ENCODE results near the gene MYO5B. TPM values are rescaled to one million over a fixed set of nuclear protein-coding genes. Genes with fewer than 3 reads are reported as not detected.

Gene MYO5B
- total and polyA plus RNA-seq, 10 of the 15 experiments (the other 5 are each of a cell fraction or from before 2014, with no cell fraction given) = 2.5 to 4.5 (median 3.3) TPM

- ChIA-PET SMC1A (ENCODE audit: uncharacterized antibody, unreplicated experiment) (no interaction called here), RAD21 (ENCODE audit: unreplicated experiment) (no interaction called here)
Observed at GRCh38 chr18:49971462-49971861, 223.5 kb downstream of the MYO5B start.

GRCh38 chr18:49970319-49970718 lies 224.6 kb downstream of the MYO5B start:
- POLR2A ChIA-PET = interaction anchor here (0.9 kb wide), 1 partner anchor 14 kb away, joined by 3 read pairs; no protein-coding TSS in a partner anchor
- H3K4me2 ChIP-seq (ENCODE audit: control insufficient read depth, insufficient read depth) = no peak overlapping the region
- peaks cover 3% of the 10 kb centered on the region; the same call in 1 of the 2 replicates for H4K20me1 ChIP-seq (ENCODE audit: control insufficient read depth, insufficient read depth)
- no TSS peak for BruUV-seq (replicated peaks)
- DNase-seq (ENCODE audit: low read depth, low spot score) = no peak
- H3K9ac ChIP-seq (ENCODE audit: control insufficient read depth, insufficient read depth, low read length) = no peak overlapping the region
- no peaks in the 10 kb centered on the region for H3K9me3 ChIP-seq (replicated peaks; ENCODE audit: control insufficient read depth, insufficient read depth, low read length)
- no peak overlapping the region for H3K4me3 ChIP-seq
- peak; percentile 50 for ATAC-seq
- CTCF ChIA-PET = interaction anchor here (1.1 kb wide), 2 partner anchors 9 to 387 kb away, joined by 3 to 4 read pairs; no protein-coding TSS in a partner anchor
- no peaks in the 10 kb centered on the region for H3K36me3 ChIP-seq (ENCODE audit: control insufficient read depth in 2 of 2, insufficient read depth in 2 of 2, low read length in 1 of 2)
- no peak overlapping the region for H3K27ac ChIP-seq (ENCODE audit: control insufficient read depth, insufficient read depth)
- SMC1A ChIA-PET (ENCODE audit: uncharacterized antibody, unreplicated experiment) = interaction anchor here (0.7 to 1.0 kb wide), 3 partner anchors 44 to 387 kb away, joined by 3 to 4 read pairs (median 3); no protein-coding TSS in a partner anchor
- in situ Hi-C loops (cut with MboI) = no loop called here
- H2AFZ ChIP-seq (ENCODE audit: control insufficient read depth, low read depth, low read length) = no peak overlapping the region
- peaks cover 0 to 1% of the 10 kb centered on the region in 2 experiments; a peak in 2 of 4 replicates for H3K27me3 ChIP-seq (replicated peaks in 1 of 2; ENCODE audit: control insufficient read depth in 2 of 2, insufficient read depth in 2 of 2, low read length in 1 of 2)
- H3K79me2 ChIP-seq (ENCODE audit: control insufficient read depth, insufficient read depth, low read length) = no peaks in the 10 kb centered on the region
- no peak for FAIRE-seq
- 31% methylated on average over 4 of the region's 4 CpGs for WGBS (ENCODE audit: insufficient coverage, insufficient replicate concordance, low lambda C conversion rate, missing lambda C conversion rate)
- intact Hi-C loops (cut with micrococcal nuclease; ENCODE audit: unreplicated experiment) = no loop called here
- RAD21 ChIA-PET (ENCODE audit: unreplicated experiment) = interaction anchor here (0.6 to 0.8 kb wide), 3 partner anchors 79 to 384 kb away, joined by 3 to 4 read pairs (median 3); no protein-coding TSS in a partner anchor
- no peaks in the 10 kb centered on the region for H3K4me1 ChIP-seq (ENCODE audit: control insufficient read depth, insufficient read depth, low read length)
- no peak for TF ChIP-seq HSF1 (IDR thresholded peaks at IDR 0.05; ENCODE audit: low read depth, low read length)
- TF ChIP-seq ATF3 (IDR thresholded peaks at IDR 0.05; ENCODE audit: borderline replicate concordance, extremely low read depth, low read depth, low read length) = no peak
- TF ChIP-seq HDAC6 (IDR thresholded peaks at IDR 0.05; ENCODE audit: unreplicated experiment) = no peak
- no peak for TF ChIP-seq NFYB (IDR thresholded peaks at IDR 0.05; ENCODE audit: insufficient read depth, low read depth, low read length)
- TF ChIP-seq CHD1 (IDR thresholded peaks at IDR 0.05; ENCODE audit: low read depth, low read length) = no peak
- no peak for TF ChIP-seq PRDM15 (CRISPR knock-in tag; IDR thresholded peaks at IDR 0.05)
- no peak for TF ChIP-seq SKIL (IDR thresholded peaks at IDR 0.05; ENCODE audit: low read depth, poor library complexity, severe bottlenecking)

More at GRCh38 chr18:49971462-49971861, 223.5 kb downstream of the MYO5B start:
- H3K27me3 ChIP-seq (replicated peaks in 1 of 2; ENCODE audit: control insufficient read depth in 2 of 2, insufficient read depth in 2 of 2, low read length in 1 of 2) = peaks cover 0 to 1% of the 10 kb centered on the region in 2 experiments; a peak in 1 of 4 replicates
- H3K4me1 ChIP-seq (ENCODE audit: control insufficient read depth, insufficient read depth, low read length) = no peaks in the 10 kb centered on the region
- peaks cover 3% of the 10 kb centered on the region; the same call in 1 of the 2 replicates for H4K20me1 ChIP-seq (ENCODE audit: control insufficient read depth, insufficient read depth)
- no peak overlapping the region for H3K4me3 ChIP-seq
- no peak overlapping the region for H3K4me2 ChIP-seq (ENCODE audit: control insufficient read depth, insufficient read depth)
- H3K9me3 ChIP-seq (replicated peaks; ENCODE audit: control insufficient read depth, insufficient read depth, low read length) = no peaks in the 10 kb centered on the region
- H3K79me2 ChIP-seq (ENCODE audit: control insufficient read depth, insufficient read depth, low read length) = no peaks in the 10 kb centered on the region
- no peaks in the 10 kb centered on the region for H3K36me3 ChIP-seq (ENCODE audit: control insufficient read depth in 2 of 2, insufficient read depth in 2 of 2, low read length in 1 of 2)
- DNase-seq (ENCODE audit: low read depth, low spot score) = no peak
- no TSS peak for BruUV-seq (replicated peaks)
- no peak overlapping the region for H2AFZ ChIP-seq (ENCODE audit: control insufficient read depth, low read depth, low read length)
- POLR2A ChIA-PET = no interaction called here
- no peak for TF ChIP-seq NR2F1 (conservative IDR thresholded peaks at IDR 0.05)
- 0% methylated on average over 1 of the region's 1 CpG for WGBS (ENCODE audit: insufficient coverage, insufficient replicate concordance, low lambda C conversion rate, missing lambda C conversion rate)
- ATAC-seq = no peak
- CTCF ChIA-PET = no interaction called here
- no peak for FAIRE-seq
- H3K9ac ChIP-seq (ENCODE audit: control insufficient read depth, insufficient read depth, low read length) = no peak overlapping the region
- in situ Hi-C loops (cut with MboI) = no loop called here
- intact Hi-C loops (cut with micrococcal nuclease; ENCODE audit: unreplicated experiment) = no loop called here
- no peak overlapping the region for H3K27ac ChIP-seq (ENCODE audit: control insufficient read depth, insufficient read depth)
